A549 (cell line): ENCODE measurements around the gene POLR2B.

Experiments used
- CTCF ChIP-seq: fragments of >200 bp; sonication (Bioruptor Twin); formaldehyde crosslinking; IDR thresholded peaks from 3 replicates; pipeline ENCODE4 v1.5.1; 2016
- ESRRA ChIP-seq: fragments of 150-350 bp; IDR thresholded peaks from 2 replicates; pipeline ENCODE4 v1.6.1; 2014; ENCODE audit warnings: mild to moderate bottlenecking, low read length, borderline replicate concordance
- FOSL2 ChIP-seq, 2 experiments: fragments of 450-650 bp in 1 of 2; fragments of >200 bp in 1 of 2; sonication (Bioruptor Twin) in 1 of 2; formaldehyde crosslinking; IDR thresholded peaks; 2 replicates each; pipeline versions ENCODE4 v1.5.0 to v1.6.1; 2016 to 2020; ENCODE audit warnings: mild to moderate bottlenecking in 1 of 2, moderate library complexity in 1 of 2
- JUN ChIP-seq, 2 experiments: fragments of >200 bp; sonication (Bioruptor Twin); formaldehyde crosslinking; IDR thresholded peaks; 2 replicates in 1 of 2; 3 replicates in 1 of 2; pipeline ENCODE4 v1.6.1; 2016 to 2017
- NFE2L2 ChIP-seq: fragments of 150-350 bp; conservative IDR thresholded peaks from 2 replicates; pipeline ENCODE4 v1.6.1; 2014; ENCODE audit warnings: low read length
- POLR2A ChIP-seq: IDR thresholded peaks from 2 replicates; pipeline ENCODE4 v1.6.1; 2012; ENCODE audit warnings: mild to moderate bottlenecking, low read length
- POLR2AphosphoS2 ChIP-seq: conservative IDR thresholded peaks from 2 replicates; pipeline ENCODE4 v1.6.1; 2012; ENCODE audit warnings: low read length, improper control_type of control experiment, inconsistent platforms
- RAD21 ChIP-seq, 2 experiments: fragments of >200 bp in 1 of 2; sonication (Bioruptor Twin) in 1 of 2; formaldehyde crosslinking in 1 of 2; IDR thresholded peaks in 1 of 2; conservative IDR thresholded peaks in 1 of 2; 2 replicates in 1 of 2; 3 replicates in 1 of 2; pipeline ENCODE4 v1.6.1; 2012 to 2018; ENCODE audit warnings: inconsistent platforms in 1 of 2
- REST ChIP-seq: fragments of 200-600 bp; sonication (generic); IDR thresholded peaks from 2 replicates; pipeline ENCODE4 v1.6.1; 2016; ENCODE audit warnings: antibody characterized with exemption, mild to moderate bottlenecking, moderate library complexity
- ZSCAN20 ChIP-seq: fragments of 250-450 bp; sonication (Bioruptor Pico); IDR thresholded peaks from 2 replicates; pipeline ENCODE4 v1.8.0; 2022; ENCODE audit warnings: mild to moderate bottlenecking, moderate library complexity

- TF ChIP-seq CTCF = no peak
- no peak for TF ChIP-seq POLR2AphosphoS2
- no peak for TF ChIP-seq ESRRA
- TF ChIP-seq ZSCAN20 (CRISPR knock-in tag) = no peak
- TF ChIP-seq RAD21 (conservative IDR thresholded peaks at IDR 0.05 in 1 of 2, IDR thresholded peaks at IDR 0.05 in 1 of 2) = no peak
- TF ChIP-seq REST = no peak
- no peak for TF ChIP-seq JUN (IDR thresholded peaks at IDR 0.05)
- TF ChIP-seq NFE2L2 = no peak
- no peak for TF ChIP-seq POLR2A
- no peak for TF ChIP-seq FOSL2 (IDR thresholded peaks at IDR 0.05)
- TF ChIP-seq FOSL2 (CRISPR knock-in tag; IDR thresholded peaks at IDR 0.05) = no peak
Observed at GRCh38 chr4:57075367-57075766, 96.7 kb downstream of the POLR2B start.
